ENCODE results near the gene ERBB4.
"Not testable (repeated sequence)": the region's sequence is repeated elsewhere in the genome, so short reads cannot be mapped to it uniquely, and the experiment has no call there.

ERBB4 gene

DNA sequence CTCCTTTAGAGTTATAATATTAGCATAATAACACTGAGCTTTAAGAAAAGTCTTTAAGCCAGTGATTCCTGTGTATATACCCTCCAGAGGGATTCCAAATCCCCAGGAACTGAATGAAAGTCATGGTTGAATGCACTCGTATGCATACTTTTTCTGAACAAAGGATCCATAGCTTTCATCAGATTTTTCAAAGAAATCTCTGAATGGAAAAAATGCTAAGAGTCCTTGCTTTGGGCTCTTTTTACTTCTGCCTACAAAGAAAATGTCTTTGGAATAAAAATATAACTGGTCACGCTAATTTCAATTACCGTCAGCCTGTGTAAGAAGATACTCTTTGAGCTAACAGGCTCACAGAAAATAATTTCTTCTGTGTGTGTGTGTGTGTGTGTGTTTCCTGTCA lies 939.5 kb downstream of the ERBB4 start:
- TF ChIP-seq TCF4 (CRISPR knock-in tag; IDR thresholded peaks at IDR 0.05; ENCODE audit: borderline replicate concordance) = no peak
- ATAC-seq = no peak

DNA sequence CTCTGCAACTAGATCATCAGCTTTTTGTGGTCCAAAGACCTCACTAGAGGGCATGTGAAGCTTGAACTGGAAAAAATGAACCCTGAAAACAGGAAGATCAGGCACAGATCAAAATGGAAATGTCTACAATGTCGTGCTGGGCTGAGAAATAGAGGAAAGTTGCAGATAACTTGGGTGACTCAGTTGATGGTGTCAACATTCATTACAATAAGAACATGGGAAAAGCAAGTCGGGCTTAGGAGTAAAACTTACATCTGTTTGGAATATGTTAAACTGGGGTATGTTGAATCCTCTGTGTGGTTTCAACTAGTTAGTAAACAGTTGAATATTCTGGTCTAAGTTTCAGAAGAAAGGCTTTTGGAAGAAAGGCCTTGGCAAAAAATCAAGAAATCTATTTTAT lies 940.4 kb downstream of the ERBB4 start:
- peak; percentile 93 for ATAC-seq
- TF ChIP-seq ZFP3 (CRISPR knock-in tag; IDR thresholded peaks at IDR 0.05) = no peak
- TF ChIP-seq, protein P1, sequence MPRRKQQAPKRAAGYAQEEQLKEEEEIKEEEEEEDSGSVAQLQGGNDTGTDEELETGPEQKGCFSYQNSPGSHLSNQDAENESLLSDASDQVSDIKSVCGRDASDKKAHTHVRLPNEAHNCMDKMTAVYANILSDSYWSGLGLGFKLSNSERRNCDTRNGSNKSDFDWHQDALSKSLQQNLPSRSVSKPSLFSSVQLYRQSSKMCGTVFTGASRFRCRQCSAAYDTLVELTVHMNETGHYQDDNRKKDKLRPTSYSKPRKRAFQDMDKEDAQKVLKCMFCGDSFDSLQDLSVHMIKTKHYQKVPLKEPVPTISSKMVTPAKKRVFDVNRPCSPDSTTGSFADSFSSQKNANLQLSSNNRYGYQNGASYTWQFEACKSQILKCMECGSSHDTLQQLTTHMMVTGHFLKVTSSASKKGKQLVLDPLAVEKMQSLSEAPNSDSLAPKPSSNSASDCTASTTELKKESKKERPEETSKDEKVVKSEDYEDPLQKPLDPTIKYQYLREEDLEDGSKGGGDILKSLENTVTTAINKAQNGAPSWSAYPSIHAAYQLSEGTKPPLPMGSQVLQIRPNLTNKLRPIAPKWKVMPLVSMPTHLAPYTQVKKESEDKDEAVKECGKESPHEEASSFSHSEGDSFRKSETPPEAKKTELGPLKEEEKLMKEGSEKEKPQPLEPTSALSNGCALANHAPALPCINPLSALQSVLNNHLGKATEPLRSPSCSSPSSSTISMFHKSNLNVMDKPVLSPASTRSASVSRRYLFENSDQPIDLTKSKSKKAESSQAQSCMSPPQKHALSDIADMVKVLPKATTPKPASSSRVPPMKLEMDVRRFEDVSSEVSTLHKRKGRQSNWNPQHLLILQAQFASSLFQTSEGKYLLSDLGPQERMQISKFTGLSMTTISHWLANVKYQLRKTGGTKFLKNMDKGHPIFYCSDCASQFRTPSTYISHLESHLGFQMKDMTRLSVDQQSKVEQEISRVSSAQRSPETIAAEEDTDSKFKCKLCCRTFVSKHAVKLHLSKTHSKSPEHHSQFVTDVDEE (CRISPR knock-in tag; IDR thresholded peaks at IDR 0.05) = no peak
- TF ChIP-seq ZNF565 (CRISPR knock-in tag; conservative IDR thresholded peaks at IDR 0.05; ENCODE audit: low read depth) = no peak
- TF ChIP-seq ZFP30 (CRISPR knock-in tag; IDR thresholded peaks at IDR 0.05) = no peak
- TF ChIP-seq, protein P2, sequence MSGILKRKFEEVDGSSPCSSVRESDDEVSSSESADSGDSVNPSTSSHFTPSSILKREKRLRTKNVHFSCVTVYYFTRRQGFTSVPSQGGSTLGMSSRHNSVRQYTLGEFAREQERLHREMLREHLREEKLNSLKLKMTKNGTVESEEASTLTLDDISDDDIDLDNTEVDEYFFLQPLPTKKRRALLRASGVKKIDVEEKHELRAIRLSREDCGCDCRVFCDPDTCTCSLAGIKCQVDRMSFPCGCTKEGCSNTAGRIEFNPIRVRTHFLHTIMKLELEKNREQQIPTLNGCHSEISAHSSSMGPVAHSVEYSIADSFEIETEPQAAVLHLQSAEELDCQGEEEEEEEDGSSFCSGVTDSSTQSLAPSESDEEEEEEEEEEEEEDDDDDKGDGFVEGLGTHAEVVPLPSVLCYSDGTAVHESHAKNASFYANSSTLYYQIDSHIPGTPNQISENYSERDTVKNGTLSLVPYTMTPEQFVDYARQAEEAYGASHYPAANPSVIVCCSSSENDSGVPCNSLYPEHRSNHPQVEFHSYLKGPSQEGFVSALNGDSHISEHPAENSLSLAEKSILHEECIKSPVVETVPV (CRISPR knock-in tag; IDR thresholded peaks at IDR 0.05) = no peak
- TF ChIP-seq TOX (CRISPR knock-in tag; IDR thresholded peaks at IDR 0.05; ENCODE audit: borderline replicate concordance) = no peak
- TF ChIP-seq ZNF70 (CRISPR knock-in tag; IDR thresholded peaks at IDR 0.05) = no peak
- TF ChIP-seq, protein P3, sequence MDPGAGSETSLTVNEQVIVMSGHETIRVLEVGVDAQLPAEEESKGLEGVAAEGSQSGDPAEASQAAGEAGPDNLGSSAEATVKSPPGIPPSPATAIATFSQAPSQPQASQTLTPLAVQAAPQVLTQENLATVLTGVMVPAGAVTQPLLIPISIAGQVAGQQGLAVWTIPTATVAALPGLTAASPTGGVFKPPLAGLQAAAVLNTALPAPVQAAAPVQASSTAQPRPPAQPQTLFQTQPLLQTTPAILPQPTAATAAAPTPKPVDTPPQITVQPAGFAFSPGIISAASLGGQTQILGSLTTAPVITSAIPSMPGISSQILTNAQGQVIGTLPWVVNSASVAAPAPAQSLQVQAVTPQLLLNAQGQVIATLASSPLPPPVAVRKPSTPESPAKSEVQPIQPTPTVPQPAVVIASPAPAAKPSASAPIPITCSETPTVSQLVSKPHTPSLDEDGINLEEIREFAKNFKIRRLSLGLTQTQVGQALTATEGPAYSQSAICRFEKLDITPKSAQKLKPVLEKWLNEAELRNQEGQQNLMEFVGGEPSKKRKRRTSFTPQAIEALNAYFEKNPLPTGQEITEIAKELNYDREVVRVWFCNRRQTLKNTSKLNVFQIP (CRISPR knock-in tag; IDR thresholded peaks at IDR 0.05; ENCODE audit: borderline replicate concordance, low read depth) = no peak

DNA sequence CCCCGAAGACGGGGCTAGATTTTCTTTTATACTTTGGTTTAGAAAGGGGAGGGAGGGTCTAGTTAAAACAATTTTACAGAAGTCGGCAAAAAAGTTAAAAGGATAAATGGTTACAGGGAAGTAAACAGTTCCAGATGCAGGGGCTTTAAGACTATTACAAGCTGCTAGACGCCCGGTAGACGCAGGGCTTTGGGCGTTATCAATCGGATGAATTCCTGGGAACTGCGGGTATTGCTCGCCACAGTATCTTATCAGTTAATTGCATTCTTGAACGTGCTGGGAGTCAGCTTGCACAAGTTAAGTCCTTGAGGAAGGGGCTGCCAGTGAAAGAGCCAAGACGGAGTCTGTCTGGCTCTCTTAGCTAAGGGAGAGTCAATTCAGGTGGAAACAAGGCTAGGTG lies 946.6 kb downstream of the ERBB4 start:
- ATAC-seq = not testable (repeated sequence)

DNA sequence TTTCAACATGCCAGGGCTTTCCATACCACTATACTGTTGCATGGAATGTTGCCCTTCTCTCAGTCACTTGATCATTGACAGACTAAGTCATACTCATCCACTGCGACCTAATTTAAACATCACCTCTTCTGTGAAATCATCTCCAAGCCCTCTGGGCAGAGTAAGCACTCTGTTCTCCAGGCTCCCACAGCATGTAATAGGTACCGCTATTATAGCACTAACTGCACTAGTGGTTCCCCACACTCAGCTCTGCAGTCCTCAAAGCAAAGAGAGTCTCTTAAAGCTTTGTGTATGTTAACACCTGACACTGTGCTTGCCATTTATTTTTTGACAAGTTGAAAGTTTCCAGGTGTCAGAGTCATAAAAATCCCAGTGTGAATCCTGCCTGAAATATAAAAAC lies 947.2 kb downstream of the ERBB4 start:
- ATAC-seq = no peak

More for the DNA sequence above, 947.2 kb downstream of the ERBB4 start:
- TF ChIP-seq ESRRG (CRISPR knock-in tag; IDR thresholded peaks at IDR 0.05) = no peak
- no peak for TF ChIP-seq SNAI2 (CRISPR knock-in tag; IDR thresholded peaks at IDR 0.05)
- no peak for TF ChIP-seq ZNF8 (CRISPR knock-in tag; IDR thresholded peaks at IDR 0.05)
- no peak for TF ChIP-seq ZNF565 (CRISPR knock-in tag; conservative IDR thresholded peaks at IDR 0.05; ENCODE audit: low read depth)
- no peak for TF ChIP-seq ISL1 (CRISPR knock-in tag; IDR thresholded peaks at IDR 0.05)
- no peak for TF ChIP-seq PPARA (CRISPR knock-in tag; IDR thresholded peaks at IDR 0.05; ENCODE audit: borderline replicate concordance)
- TF ChIP-seq, protein P4, sequence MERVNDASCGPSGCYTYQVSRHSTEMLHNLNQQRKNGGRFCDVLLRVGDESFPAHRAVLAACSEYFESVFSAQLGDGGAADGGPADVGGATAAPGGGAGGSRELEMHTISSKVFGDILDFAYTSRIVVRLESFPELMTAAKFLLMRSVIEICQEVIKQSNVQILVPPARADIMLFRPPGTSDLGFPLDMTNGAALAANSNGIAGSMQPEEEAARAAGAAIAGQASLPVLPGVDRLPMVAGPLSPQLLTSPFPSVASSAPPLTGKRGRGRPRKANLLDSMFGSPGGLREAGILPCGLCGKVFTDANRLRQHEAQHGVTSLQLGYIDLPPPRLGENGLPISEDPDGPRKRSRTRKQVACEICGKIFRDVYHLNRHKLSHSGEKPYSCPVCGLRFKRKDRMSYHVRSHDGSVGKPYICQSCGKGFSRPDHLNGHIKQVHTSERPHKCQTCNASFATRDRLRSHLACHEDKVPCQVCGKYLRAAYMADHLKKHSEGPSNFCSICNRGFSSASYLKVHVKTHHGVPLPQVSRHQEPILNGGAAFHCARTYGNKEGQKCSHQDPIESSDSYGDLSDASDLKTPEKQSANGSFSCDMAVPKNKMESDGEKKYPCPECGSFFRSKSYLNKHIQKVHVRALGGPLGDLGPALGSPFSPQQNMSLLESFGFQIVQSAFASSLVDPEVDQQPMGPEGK (CRISPR knock-in tag; IDR thresholded peaks at IDR 0.05; ENCODE audit: borderline replicate concordance) = no peak
- no peak for TF ChIP-seq ZC3H10 (CRISPR knock-in tag; IDR thresholded peaks at IDR 0.05)
- no peak for TF ChIP-seq BACH2 (CRISPR knock-in tag; IDR thresholded peaks at IDR 0.05; ENCODE audit: borderline replicate concordance)
- TF ChIP-seq, protein P2 (CRISPR knock-in tag; IDR thresholded peaks at IDR 0.05) = no peak
- TF ChIP-seq ZNF70 (CRISPR knock-in tag; IDR thresholded peaks at IDR 0.05) = no peak
- TF ChIP-seq RARB (CRISPR knock-in tag; IDR thresholded peaks at IDR 0.05) = no peak
- TF ChIP-seq, protein P1 (CRISPR knock-in tag; IDR thresholded peaks at IDR 0.05) = no peak
- no peak for TF ChIP-seq TOX (CRISPR knock-in tag; IDR thresholded peaks at IDR 0.05; ENCODE audit: borderline replicate concordance)

Data from SK-N-SH treated with all-trans-retinoic acid at 6 μM for 48 hours (cell line).